GM12878 (cell line): ENCODE data around the gene SLC6A3. TPM values are rescaled to one million over a fixed set of nuclear protein-coding genes. Genes with fewer than 3 reads are reported as not detected.

Experiments
- ATAC-seq: fragments of 200-7000 bp; cut with Tn5 transposase; 3 replicates; pipeline ENCODE4 v1.9.1; 2020; ENCODE audit warnings: mild to moderate bottlenecking, moderate library complexity
- BruUV-seq: library from RNA; stranded (reverse); fragments of 400-500 nt; replicated peaks from 2 replicates; lab custom pipeline; 2021; lab: Mats Ljungman, UMichigan
- CTCF ChIA-PET: fragments of 300-600 bp; sonication (Branson Sonifier 250); formaldehyde crosslinking; extraction: SDS; loops from one replicate; lab custom pipeline; 2021; ENCODE audit warnings: inconsistent platforms; lab: Yijun Ruan, JAX
- POLR2A ChIA-PET: fragments of 350-600 bp; formaldehyde crosslinking; extraction: SDS; loops from one replicate; lab custom pipeline; 2021; ENCODE audit warnings: inconsistent platforms; lab: Charles Lee
- RAD21 ChIA-PET: fragments of 300-600 bp; sonication (Branson Sonifier 250); formaldehyde crosslinking; loops from one replicate; lab custom pipeline; 2023; ENCODE audit warnings: antibody characterized with exemption; ENCODE audit not compliant: unreplicated experiment; lab: Charles Lee
- SMC1A ChIA-PET: fragments of 300-600 bp; sonication (Branson Sonifier 250); formaldehyde crosslinking; loops from one replicate; lab custom pipeline; 2023; ENCODE audit not compliant: unreplicated experiment, uncharacterized antibody; lab: Charles Lee
- DNase-seq: peaks from one replicate; pipeline ENCODE4 v3.0.0-alpha.2; 2011; ENCODE audit warnings: low read depth, low spot score
- FAIRE-seq: peaks from 3 replicates; lab custom pipeline; 2011; peaks lifted over from hg19 to GRCh38; lab: Jason Lieb, UNC
- H2AFZ ChIP-seq: 2 replicates; pipeline ENCODE4 v1.6.0; 2011; ENCODE audit warnings: low read depth, low read length, control low read depth; ENCODE audit not compliant: control insufficient read depth
- H3K27ac ChIP-seq: 2 replicates; pipeline ENCODE4 v1.5.1; 2011; ENCODE audit warnings: control low read depth; ENCODE audit not compliant: control insufficient read depth, insufficient read depth
- H3K27me3 ChIP-seq, 2 experiments: replicated peaks in 1 of 2; 2 replicates each; pipeline versions ENCODE4 v1.6.0 to v1.6.1; 2011; ENCODE audit warnings: low read length in 1 of 2; ENCODE audit not compliant: control insufficient read depth in 2 of 2, insufficient read depth in 2 of 2
- H3K36me3 ChIP-seq, 2 experiments: 2 replicates each; pipeline ENCODE4 v1.5.1; 2011; ENCODE audit warnings: low read length in 1 of 2; ENCODE audit not compliant: control insufficient read depth in 2 of 2, insufficient read depth in 2 of 2
- H3K4me1 ChIP-seq: 2 replicates; pipeline ENCODE4 v1.6.1; 2011; ENCODE audit warnings: mild to moderate bottlenecking, low read length, moderate library complexity, mixed read lengths; ENCODE audit not compliant: control insufficient read depth, insufficient read depth
- H3K4me2 ChIP-seq: 2 replicates; pipeline ENCODE4 v1.6.0; 2011; ENCODE audit warnings: control low read depth; ENCODE audit not compliant: control insufficient read depth, insufficient read depth
- H3K4me3 ChIP-seq: fragments of 200-600 bp; sonication (generic); 2 replicates; pipeline ENCODE4 v1.5.1; 2016
- H3K79me2 ChIP-seq: 2 replicates; pipeline ENCODE4 v1.6.0; 2011; ENCODE audit warnings: low read length; ENCODE audit not compliant: control insufficient read depth, insufficient read depth
- H3K9ac ChIP-seq: 2 replicates; pipeline ENCODE4 v1.8.0; 2011; ENCODE audit warnings: low read length, control low read depth, mixed read lengths; ENCODE audit not compliant: control insufficient read depth, insufficient read depth
- H3K9me3 ChIP-seq: replicated peaks from 3 replicates; pipeline ENCODE4 v1.5.1; 2011; ENCODE audit warnings: mild to moderate bottlenecking, low read length; ENCODE audit not compliant: control insufficient read depth, insufficient read depth
- H4K20me1 ChIP-seq: 2 replicates; pipeline ENCODE4 v1.6.0; 2011; ENCODE audit not compliant: control insufficient read depth, insufficient read depth
- BRCA1 ChIP-seq: IDR thresholded peaks from 2 replicates; pipeline ENCODE4 v1.6.1; 2011; ENCODE audit warnings: low read depth, low read length, improper control_type of control experiment
- CBX5 ChIP-seq: sonication (generic); IDR thresholded peaks from 2 replicates; pipeline ENCODE4 v1.6.1; 2016; ENCODE audit warnings: low read depth, moderate library complexity, mild to moderate bottlenecking, inconsistent platforms
- CEBPB ChIP-seq, 2 experiments: fragments of 150-350 bp in 1 of 2; IDR thresholded peaks; 2 replicates each; pipeline ENCODE4 v1.6.1; 2012 to 2014; ENCODE audit warnings: low read depth in 2 of 2, low read length in 2 of 2, borderline replicate concordance in 1 of 2, inconsistent platforms in 1 of 2
- EZH2 ChIP-seq: IDR thresholded peaks from 2 replicates; pipeline ENCODE4 v1.6.1; 2012; ENCODE audit warnings: low read depth, mild to moderate bottlenecking, control low read depth, inconsistent platforms, low read length, borderline replicate concordance; ENCODE audit not compliant: control insufficient read depth
- FOXK2 ChIP-seq: fragments of 450-650 bp; IDR thresholded peaks from 2 replicates; pipeline ENCODE4 v1.6.1; 2017; ENCODE audit warnings: mild to moderate bottlenecking, moderate library complexity
- HCFC1 ChIP-seq: fragments of 150-350 bp; IDR thresholded peaks from 2 replicates; pipeline ENCODE4 v1.6.1; 2014; ENCODE audit warnings: low read length
- HDAC6 ChIP-seq: fragments of 200-600 bp; sonication (generic); IDR thresholded peaks from one replicate; pipeline ENCODE4 v1.8.0; 2017; ENCODE audit warnings: antibody characterized with exemption; ENCODE audit not compliant: unreplicated experiment
- JUND ChIP-seq: IDR thresholded peaks from 2 replicates; pipeline ENCODE4 v1.6.1; 2012; ENCODE audit warnings: low read depth, mild to moderate bottlenecking, low read length, improper control_type of control experiment, moderate library complexity
- KDM1A ChIP-seq: fragments of 200-600 bp; sonication (generic); IDR thresholded peaks from 2 replicates; pipeline ENCODE4 v1.6.1; 2016; ENCODE audit warnings: borderline replicate concordance
- RAD51 ChIP-seq: fragments of 450-650 bp; IDR thresholded peaks from 2 replicates; pipeline ENCODE4 v1.6.1; 2016; ENCODE audit warnings: moderate library complexity, mild to moderate bottlenecking, inconsistent platforms
- RCOR1 ChIP-seq: conservative IDR thresholded peaks from 2 replicates; pipeline ENCODE4 v1.6.1; 2012; ENCODE audit warnings: low read depth, low read length, improper control_type of control experiment
- TAF1 ChIP-seq: IDR thresholded peaks from 2 replicates; pipeline ENCODE4 v1.6.1; 2011; ENCODE audit warnings: mild to moderate bottlenecking, low read depth, low read length, borderline replicate concordance
- TBL1XR1 ChIP-seq: IDR thresholded peaks from 2 replicates; pipeline ENCODE4 v1.6.1; 2012; ENCODE audit warnings: low read depth, low read length, improper control_type of control experiment
- TCF7 ChIP-seq: IDR thresholded peaks from 2 replicates; pipeline ENCODE4 v1.6.1; 2014; ENCODE audit warnings: antibody characterized with exemption, borderline replicate concordance
- ZNF207 ChIP-seq: fragments of 450-650 bp; IDR thresholded peaks from 2 replicates; pipeline ENCODE4 v1.6.1; 2014; ENCODE audit warnings: antibody characterized with exemption, mild to moderate bottlenecking, borderline replicate concordance
- ZNF217 ChIP-seq: fragments of 450-650 bp; IDR thresholded peaks from 2 replicates; pipeline ENCODE4 v1.6.1; 2017; ENCODE audit warnings: antibody characterized with exemption, mild to moderate bottlenecking
- ZNF274 ChIP-seq: IDR thresholded peaks from one replicate; pipeline ENCODE4 v1.8.0; 2011; ENCODE audit not compliant: insufficient read length, insufficient read depth
- WGBS: methylation state at CpG from one replicate; pipeline ENCODE4 v1.1.6; 2016; ENCODE audit warnings: low lambda C conversion rate; ENCODE audit not compliant: insufficient replicate concordance, insufficient coverage; ENCODE audit errors: missing lambda C conversion rate; 5-methylcytosine and 5-hydroxymethylcytosine counted together
- in situ Hi-C: fragments of 300-500 bp; cut with MboI; formaldehyde crosslinking; loops from 9 replicates; pipeline ENCODE4 v1.14.3; 2018; ENCODE audit warnings: mixed read lengths
- intact Hi-C: fragments of 100-400 bp; cut with micrococcal nuclease; formaldehyde crosslinking; loops from one replicate; pipeline ENCODE4 v1.14.2; 2022; ENCODE audit not compliant: unreplicated experiment
- polyA plus RNA-seq, 11 experiments: library from polyadenylated mRNA; depleted of rRNA in 4 of 11; unstranded in 6 of 11; stranded (reverse) in 5 of 11; fragments of >200 nt; fragmentation: Nextera tagmentation in 4 of 11; fragmentation: Illumina TruSeq in 1 of 11; extraction: Ambion mirVana in 4 of 11; extraction: Trizol in 1 of 11; gene quantifications; 1 replicate in 1 of 11; 2 replicates in 10 of 11; pipeline versions ENCODE4 v1.2.1 to v1.2.3, GENCODE V29; 2011 to 2016; ENCODE audit warnings: inconsistent platforms in 2 of 11, missing spikeins in 2 of 11, low read depth in 1 of 11
- total RNA-seq, 4 experiments: library from RNA; depleted of rRNA in 3 of 4; stranded (reverse); fragments of >200 nt in 3 of 4; fragmentation: Illumina TruSeq in 1 of 4; extraction: Trizol in 1 of 4; gene quantifications; 2 replicates each; pipeline versions ENCODE4 v1.2.1 to v1.2.3, GENCODE V29; 2013 to 2021
- TF ChIP-seq, protein P1 (sequence below): fragments of 450-650 bp; IDR thresholded peaks from 2 replicates; pipeline ENCODE4 v1.6.1; 2017; ENCODE audit warnings: mild to moderate bottlenecking, low read depth, inconsistent platforms; ENCODE audit not compliant: poor library complexity, severe bottlenecking
- TF ChIP-seq, protein P2 (sequence below): fragments of 450-650 bp; IDR thresholded peaks from 2 replicates; pipeline ENCODE4 v1.6.1; 2017; ENCODE audit warnings: mild to moderate bottlenecking
- TF ChIP-seq, protein P3 (sequence below): fragments of 450-650 bp; conservative IDR thresholded peaks from 2 replicates; pipeline ENCODE4 v1.6.1; 2017; ENCODE audit warnings: mild to moderate bottlenecking, moderate library complexity

SLC6A3 gene
- total and polyA plus RNA-seq, 10 of the 15 experiments (the other 5 are each of a cell fraction or from before 2014, with no cell fraction given) = 0.01 TPM; not detected in 9

DNA sequence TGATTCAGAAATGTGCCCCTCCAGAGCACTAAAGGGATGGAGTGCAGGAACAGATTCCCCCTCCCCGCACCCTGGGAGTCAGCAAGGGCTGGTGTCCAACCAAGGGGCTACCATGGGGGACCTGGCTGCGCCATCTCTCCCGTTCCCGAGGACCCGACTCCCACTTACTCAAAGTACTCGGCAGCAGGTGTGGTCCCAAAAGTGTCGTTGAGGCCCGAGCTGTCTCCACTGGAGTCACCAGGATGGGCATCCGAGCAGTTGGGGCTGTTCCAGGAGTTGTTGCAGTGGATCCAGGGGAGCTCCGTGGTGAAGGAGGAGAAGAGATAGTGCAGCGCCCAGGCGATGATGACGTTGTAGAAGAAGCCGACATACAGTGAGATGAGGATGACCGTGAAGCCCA lies 12.9 kb downstream of the SLC6A3 start (continued):
- TF ChIP-seq CEBPB (IDR thresholded peaks at IDR 0.05; ENCODE audit: borderline replicate concordance in 1 of 2, low read depth in 2 of 2, low read length in 2 of 2) = no peak
- TF ChIP-seq, protein P1, sequence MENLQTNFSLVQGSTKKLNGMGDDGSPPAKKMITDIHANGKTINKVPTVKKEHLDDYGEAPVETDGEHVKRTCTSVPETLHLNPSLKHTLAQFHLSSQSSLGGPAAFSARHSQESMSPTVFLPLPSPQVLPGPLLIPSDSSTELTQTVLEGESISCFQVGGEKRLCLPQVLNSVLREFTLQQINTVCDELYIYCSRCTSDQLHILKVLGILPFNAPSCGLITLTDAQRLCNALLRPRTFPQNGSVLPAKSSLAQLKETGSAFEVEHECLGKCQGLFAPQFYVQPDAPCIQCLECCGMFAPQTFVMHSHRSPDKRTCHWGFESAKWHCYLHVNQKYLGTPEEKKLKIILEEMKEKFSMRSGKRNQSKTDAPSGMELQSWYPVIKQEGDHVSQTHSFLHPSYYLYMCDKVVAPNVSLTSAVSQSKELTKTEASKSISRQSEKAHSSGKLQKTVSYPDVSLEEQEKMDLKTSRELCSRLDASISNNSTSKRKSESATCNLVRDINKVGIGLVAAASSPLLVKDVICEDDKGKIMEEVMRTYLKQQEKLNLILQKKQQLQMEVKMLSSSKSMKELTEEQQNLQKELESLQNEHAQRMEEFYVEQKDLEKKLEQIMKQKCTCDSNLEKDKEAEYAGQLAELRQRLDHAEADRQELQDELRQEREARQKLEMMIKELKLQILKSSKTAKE = no peak
- no peak for TF ChIP-seq ZNF274
- TF ChIP-seq, protein P2, sequence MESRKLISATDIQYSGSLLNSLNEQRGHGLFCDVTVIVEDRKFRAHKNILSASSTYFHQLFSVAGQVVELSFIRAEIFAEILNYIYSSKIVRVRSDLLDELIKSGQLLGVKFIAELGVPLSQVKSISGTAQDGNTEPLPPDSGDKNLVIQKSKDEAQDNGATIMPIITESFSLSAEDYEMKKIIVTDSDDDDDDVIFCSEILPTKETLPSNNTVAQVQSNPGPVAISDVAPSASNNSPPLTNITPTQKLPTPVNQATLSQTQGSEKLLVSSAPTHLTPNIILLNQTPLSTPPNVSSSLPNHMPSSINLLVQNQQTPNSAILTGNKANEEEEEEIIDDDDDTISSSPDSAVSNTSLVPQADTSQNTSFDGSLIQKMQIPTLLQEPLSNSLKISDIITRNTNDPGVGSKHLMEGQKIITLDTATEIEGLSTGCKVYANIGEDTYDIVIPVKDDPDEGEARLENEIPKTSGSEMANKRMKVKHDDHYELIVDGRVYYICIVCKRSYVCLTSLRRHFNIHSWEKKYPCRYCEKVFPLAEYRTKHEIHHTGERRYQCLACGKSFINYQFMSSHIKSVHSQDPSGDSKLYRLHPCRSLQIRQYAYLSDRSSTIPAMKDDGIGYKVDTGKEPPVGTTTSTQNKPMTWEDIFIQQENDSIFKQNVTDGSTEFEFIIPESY = no peak
- TF ChIP-seq, all 136 proteins: peak for 0

- WGBS = 45% methylated on average over 6 of the region's 8 CpGs
- H3K4me1 ChIP-seq = no peaks in the 10 kb centered on the region
These were observed 13.3 kb downstream of the SLC6A3 start for GRCh38 chr5:1431896-1432295.

More at GRCh38 chr5:1431896-1432295, 13.3 kb downstream of the SLC6A3 start:
- POLR2A ChIA-PET = no interaction called here
- H3K27ac ChIP-seq = no peak overlapping the region
- H3K27me3 ChIP-seq = no peaks in the 10 kb centered on the region
- intact Hi-C loops = no loop called here
- SMC1A ChIA-PET = no interaction called here
- FAIRE-seq (no peak), ATAC-seq (no peak), DNase-seq (no peak)
- H2AFZ ChIP-seq = no peak overlapping the region
- in situ Hi-C loops = no loop called here
- no peak overlapping the region for H3K4me3 ChIP-seq
- CTCF ChIA-PET = no interaction called here
- H4K20me1 ChIP-seq = no peaks in the 10 kb centered on the region
- no peaks in the 10 kb centered on the region for H3K36me3 ChIP-seq
- H3K9ac ChIP-seq = no peak overlapping the region
- no peaks in the 10 kb centered on the region for H3K79me2 ChIP-seq
- H3K4me2 ChIP-seq = no peak overlapping the region
- TF ChIP-seq ZNF207 (no peak), TBL1XR1 (no peak), RAD51 (no peak), BRCA1 (no peak), TAF1 (no peak), TCF7 (no peak), JUND (no peak), EZH2 (no peak), KDM1A (no peak), RCOR1 (no peak), HDAC6 (no peak), CBX5 (no peak), FOXK2 (no peak), ZNF217 (no peak), HCFC1 (no peak)
- TF ChIP-seq, protein P3, sequence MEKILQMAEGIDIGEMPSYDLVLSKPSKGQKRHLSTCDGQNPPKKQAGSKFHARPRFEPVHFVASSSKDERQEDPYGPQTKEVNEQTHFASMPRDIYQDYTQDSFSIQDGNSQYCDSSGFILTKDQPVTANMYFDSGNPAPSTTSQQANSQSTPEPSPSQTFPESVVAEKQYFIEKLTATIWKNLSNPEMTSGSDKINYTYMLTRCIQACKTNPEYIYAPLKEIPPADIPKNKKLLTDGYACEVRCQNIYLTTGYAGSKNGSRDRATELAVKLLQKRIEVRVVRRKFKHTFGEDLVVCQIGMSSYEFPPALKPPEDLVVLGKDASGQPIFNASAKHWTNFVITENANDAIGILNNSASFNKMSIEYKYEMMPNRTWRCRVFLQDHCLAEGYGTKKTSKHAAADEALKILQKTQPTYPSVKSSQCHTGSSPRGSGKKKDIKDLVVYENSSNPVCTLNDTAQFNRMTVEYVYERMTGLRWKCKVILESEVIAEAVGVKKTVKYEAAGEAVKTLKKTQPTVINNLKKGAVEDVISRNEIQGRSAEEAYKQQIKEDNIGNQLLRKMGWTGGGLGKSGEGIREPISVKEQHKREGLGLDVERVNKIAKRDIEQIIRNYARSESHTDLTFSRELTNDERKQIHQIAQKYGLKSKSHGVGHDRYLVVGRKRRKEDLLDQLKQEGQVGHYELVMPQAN = no peak
- no TSS peak for BruUV-seq
- RAD21 ChIA-PET = no interaction called here
- peaks cover 2% of the 10 kb centered on the region for H3K9me3 ChIP-seq
